MM.1S (cell line): ENCODE measurements around the gene ITGA11.

Experiments used
- DNase-seq: peaks from one replicate; pipeline ENCODE4 v3.0.0-alpha.2; 2015
- H2AFZ ChIP-seq: fragments of 300-600 bp; sonication (generic); 2 replicates; pipeline ENCODE4 v1.6.0; 2016; ENCODE audit warnings: antibody characterized with exemption, low read length
- H3F3A ChIP-seq: fragments of 300-600 bp; sonication (generic); 2 replicates; pipeline ENCODE4 v1.6.1; 2016; ENCODE audit warnings: mild to moderate bottlenecking, antibody characterized with exemption, low read length, moderate library complexity, mixed read lengths; ENCODE audit not compliant: insufficient read depth
- H3K27ac ChIP-seq: fragments of 300-600 bp; sonication (generic); 2 replicates; pipeline ENCODE4 v1.5.1; 2016; ENCODE audit warnings: mild to moderate bottlenecking, low read length
- H3K27me3 ChIP-seq: fragments of 300-600 bp; sonication (generic); replicated peaks from 2 replicates; pipeline ENCODE4 v1.6.0; 2016; ENCODE audit warnings: low read length; ENCODE audit not compliant: insufficient read depth
- H3K36me3 ChIP-seq: fragments of 300-600 bp; sonication (generic); replicated peaks from 2 replicates; pipeline ENCODE4 v1.6.1; 2016; ENCODE audit warnings: mild to moderate bottlenecking, low read length, mixed read lengths; ENCODE audit not compliant: insufficient read depth
- H3K4me1 ChIP-seq: fragments of 300-600 bp; sonication (generic); 2 replicates; pipeline ENCODE4 v1.6.1; 2016; ENCODE audit warnings: low read length, mixed read lengths
- H3K4me2 ChIP-seq: fragments of 300-600 bp; sonication (generic); 2 replicates; pipeline ENCODE4 v1.6.0; 2016; ENCODE audit warnings: low read depth, low read length
- H3K4me3 ChIP-seq: fragments of 300-600 bp; sonication (generic); 2 replicates; pipeline ENCODE4 v1.5.1; 2016; ENCODE audit warnings: low read length, mixed read lengths
- H3K79me2 ChIP-seq: fragments of 300-600 bp; sonication (generic); 2 replicates; pipeline ENCODE4 v1.6.1; 2016; ENCODE audit warnings: mixed run types, low read length, mixed read lengths
- H3K9ac ChIP-seq: fragments of 300-600 bp; sonication (generic); 2 replicates; pipeline ENCODE4 v1.6.1; 2016; ENCODE audit warnings: low read length, mixed read lengths
- H3K9me2 ChIP-seq: fragments of 300-600 bp; sonication (generic); replicated peaks from 2 replicates; pipeline ENCODE4 v1.6.1; 2016; ENCODE audit warnings: mild to moderate bottlenecking, low read length, mixed read lengths; ENCODE audit not compliant: insufficient read depth
- H3K9me3 ChIP-seq: fragments of 300-600 bp; sonication (generic); replicated peaks from 2 replicates; pipeline ENCODE4 v1.6.1; 2016; ENCODE audit warnings: mild to moderate bottlenecking, low read length, mixed read lengths; ENCODE audit not compliant: insufficient read depth
- H4K20me1 ChIP-seq: fragments of 300-600 bp; sonication (generic); 2 replicates; pipeline ENCODE4 v1.6.1; 2016; ENCODE audit warnings: mild to moderate bottlenecking, low read length, moderate library complexity, mixed read lengths; ENCODE audit not compliant: insufficient read depth
- CTCF ChIP-seq: fragments of 300-600 bp; sonication (generic); IDR thresholded peaks from 2 replicates; pipeline ENCODE4 v1.5.1; 2016; ENCODE audit warnings: antibody characterized with exemption, low read length, mixed read lengths
- EZH2 ChIP-seq: fragments of 300-600 bp; sonication (generic); optimal IDR thresholded peaks from 2 replicates; pipeline ENCODE3; 2017; ENCODE audit warnings: low read depth, mild to moderate bottlenecking, antibody characterized with exemption, low read length, mixed read lengths
- EZH2phosphoT487 ChIP-seq: fragments of 300-600 bp; sonication (generic); IDR thresholded peaks from 2 replicates; pipeline ENCODE4 v1.6.1; 2018; ENCODE audit warnings: antibody characterized with exemption, low read length

Gene ITGA11

GRCh38 chr15:68339481-68339880 lies 92.5 kb downstream of the ITGA11 start:
- Histone ChIP-seq H3K9me2 (no peaks in the 10 kb centered on the region), H3K4me2 (no peak overlapping the region), H3K79me2 (no peaks in the 10 kb centered on the region), H3F3A (no peaks in the 10 kb centered on the region), H3K27me3 (no peaks in the 10 kb centered on the region), H3K4me3 (no peak overlapping the region), H3K27ac (no peak overlapping the region), H3K9ac (no peak overlapping the region), H2AFZ (no peak overlapping the region), H3K4me1 (no peaks in the 10 kb centered on the region), H3K9me3 (no peaks in the 10 kb centered on the region), H4K20me1 (no peaks in the 10 kb centered on the region), H3K36me3 (no peaks in the 10 kb centered on the region)
- TF ChIP-seq CTCF, result no peak
- no peak for TF ChIP-seq EZH2
- TF ChIP-seq EZH2phosphoT487, result no peak
- no peak for DNase-seq

DNA sequence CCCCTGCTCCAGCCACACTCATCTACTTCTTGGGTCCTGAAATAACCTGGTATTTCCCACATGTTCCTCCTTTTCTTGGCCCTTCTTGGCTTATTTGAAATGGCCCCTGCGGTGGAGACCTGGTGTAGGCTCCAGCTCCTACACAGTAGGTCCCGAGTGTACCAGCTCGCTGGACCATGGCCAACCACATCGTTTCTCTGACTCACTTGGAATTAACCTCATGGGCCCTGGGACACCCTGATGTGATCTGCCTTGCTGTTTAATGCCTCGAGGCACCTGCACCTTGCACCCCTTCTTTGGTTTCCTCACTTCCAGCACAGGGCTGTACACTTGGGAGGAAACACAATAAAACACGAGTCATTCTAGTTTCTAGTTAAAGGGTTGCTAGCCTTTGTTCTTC lies 94.1 kb downstream of the ITGA11 start:
- no peak for DNase-seq
- no peak overlapping the region for H3K27ac ChIP-seq

GRCh38 chr15:68336516-68336915 lies 95.4 kb downstream of the ITGA11 start:
- no peaks in the 10 kb centered on the region for H3K4me1 ChIP-seq
- no peaks in the 10 kb centered on the region for H3K36me3 ChIP-seq
- no peak overlapping the region for H3K4me3 ChIP-seq
- no peaks in the 10 kb centered on the region for H3K27me3 ChIP-seq
- no peak overlapping the region for H3K27ac ChIP-seq
- no peak overlapping the region for H3K4me2 ChIP-seq
- TF ChIP-seq CTCF (no peak), EZH2 (no peak), EZH2phosphoT487 (no peak)
- no peak for DNase-seq
- H4K20me1 ChIP-seq, result no peaks in the 10 kb centered on the region
- H2AFZ ChIP-seq, result no peak overlapping the region
- no peaks in the 10 kb centered on the region for H3K9me3 ChIP-seq
- no peaks in the 10 kb centered on the region for H3K9me2 ChIP-seq
- H3K79me2 ChIP-seq, result no peaks in the 10 kb centered on the region
- no peaks in the 10 kb centered on the region for H3F3A ChIP-seq
- H3K9ac ChIP-seq, result no peak overlapping the region

More for the DNA sequence above, 94.1 kb downstream of the ITGA11 start:
- no peaks in the 10 kb centered on the region for H3K4me1 ChIP-seq
- TF ChIP-seq EZH2phosphoT487 (no peak), EZH2 (no peak), CTCF (no peak)
- H3K9me3 ChIP-seq, result no peaks in the 10 kb centered on the region
- H2AFZ ChIP-seq, result no peak overlapping the region
- no peaks in the 10 kb centered on the region for H3K79me2 ChIP-seq
- no peaks in the 10 kb centered on the region for H3F3A ChIP-seq
- H3K9me2 ChIP-seq, result no peaks in the 10 kb centered on the region
- H3K9ac ChIP-seq, result no peak overlapping the region
- no peaks in the 10 kb centered on the region for H3K36me3 ChIP-seq
- H3K4me3 ChIP-seq, result no peak overlapping the region
- no peaks in the 10 kb centered on the region for H3K27me3 ChIP-seq
- no peaks in the 10 kb centered on the region for H4K20me1 ChIP-seq
- H3K4me2 ChIP-seq, result no peak overlapping the region
